Skeletal muscle tissue (tissue), 4 donors: ENCODE results near the gene SLC39A3. TPM values are rescaled to one million over a fixed set of nuclear protein-coding genes. Genes with fewer than 3 reads are reported as not detected.

Source experiments
- H3K27ac ChIP-seq: one replicate; pipeline ENCODE4 v1.7.0; 2013; ENCODE audit warnings: mild to moderate bottlenecking, low read depth, low read length, inconsistent platforms
- H3K27me3 ChIP-seq, 3 donors: one replicate each; pipeline ENCODE4 v1.7.0; 2013; ENCODE audit warnings: low read length in 3 of 3; ENCODE audit not compliant: control insufficient read depth in 3 of 3, insufficient read depth in 3 of 3
- H3K36me3 ChIP-seq, 3 donors: one replicate each; pipeline ENCODE4 v1.7.0; 2013; ENCODE audit warnings: low read length in 3 of 3; ENCODE audit not compliant: control insufficient read depth in 3 of 3, insufficient read depth in 3 of 3
- H3K4me1 ChIP-seq, 3 donors: one replicate each; pipeline ENCODE4 v1.7.0; 2013; ENCODE audit warnings: low read length in 3 of 3, mild to moderate bottlenecking in 3 of 3; ENCODE audit not compliant: control insufficient read depth in 3 of 3, insufficient read depth in 3 of 3
- H3K4me3 ChIP-seq, 3 donors: one replicate each; pipeline ENCODE4 v1.7.0; 2013; ENCODE audit warnings: low read length in 3 of 3
- H3K9ac ChIP-seq, 3 donors: one replicate each; pipeline ENCODE4 v1.7.0; 2013; ENCODE audit warnings: low read length in 3 of 3, mild to moderate bottlenecking in 3 of 3, moderate library complexity in 2 of 3, low read depth in 1 of 3
- H3K9me3 ChIP-seq, 3 donors: one replicate each; pipeline ENCODE4 v1.7.0; 2013; ENCODE audit warnings: low read length in 3 of 3; ENCODE audit not compliant: control insufficient read depth in 3 of 3
- total RNA-seq: library from RNA; depleted of rRNA; stranded (reverse); fragments of >200 nt; gene quantifications from one replicate; pipeline ENCODE4 v1.2.3, GENCODE V29; 2014
- donor health status: Osteomylitis.

Gene SLC39A3
- total RNA-seq, 1 donor from 2014 or later = 8.4 TPM

DNA sequence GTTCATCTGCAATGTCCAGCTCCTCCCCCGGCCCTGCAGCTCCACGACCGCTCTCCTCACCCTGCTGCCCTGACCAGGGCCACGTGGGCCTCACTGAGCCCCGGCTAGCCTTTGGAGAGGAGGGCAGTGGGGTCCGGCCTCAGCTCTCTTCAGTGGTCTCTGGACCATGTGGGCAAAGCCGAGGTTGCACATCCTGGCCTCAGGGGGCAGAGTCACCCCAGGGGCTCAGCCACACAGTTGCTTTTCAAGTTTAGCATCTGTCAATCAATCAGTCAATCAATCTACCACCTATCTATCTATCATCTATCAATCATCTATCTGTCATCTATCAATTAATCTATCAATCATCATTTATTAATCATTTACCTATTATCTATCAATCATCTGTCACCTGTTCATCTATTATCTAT, 15.7 kb downstream of the SLC39A3 start:
- Histone ChIP-seq H3K36me3 (no peaks in the 10 kb centered on the region), H3K9ac (no peak overlapping the region), H3K27ac (no peak overlapping the region), H3K4me3 (no peak overlapping the region), H3K9me3 (no peaks in the 10 kb centered on the region), H3K27me3 (peaks cover 44 to 62% (median 48%) of the 10 kb centered on the region in 3 donors), H3K4me1 (peaks cover 11 to 18% (median 15%) of the 10 kb centered on the region in 3 donors)

DNA sequence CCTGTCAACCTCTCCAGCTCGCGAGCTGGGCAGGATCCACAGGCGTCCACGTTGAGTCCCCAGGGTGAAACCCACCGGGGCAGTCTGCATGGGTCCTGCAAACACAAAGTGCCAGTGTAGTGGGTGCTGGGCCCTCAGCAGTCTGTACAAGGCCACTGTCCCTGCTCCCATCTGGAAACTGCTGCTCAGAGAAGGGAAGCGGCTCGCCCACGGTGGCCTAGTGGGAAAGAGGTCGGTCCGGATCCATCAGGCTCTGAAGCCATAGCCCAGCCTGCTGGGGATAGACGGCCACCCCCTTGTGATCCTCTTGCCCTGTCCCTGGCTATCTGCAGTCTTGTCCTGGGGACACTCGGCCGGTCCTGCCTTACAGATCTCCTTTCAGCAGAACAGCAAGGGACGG, 16.1 kb downstream of the SLC39A3 start:
- H3K9me3 ChIP-seq = no peaks in the 10 kb centered on the region
- peaks cover 11 to 18% (median 15%) of the 10 kb centered on the region in 3 donors for H3K4me1 ChIP-seq
- no peak overlapping the region for H3K4me3 ChIP-seq
- H3K27ac ChIP-seq = no peak overlapping the region
- H3K9ac ChIP-seq = no peak overlapping the region
- no peaks in the 10 kb centered on the region for H3K36me3 ChIP-seq
- H3K27me3 ChIP-seq = peaks cover 45 to 59% (median 48%) of the 10 kb centered on the region in 3 donors

DNA sequence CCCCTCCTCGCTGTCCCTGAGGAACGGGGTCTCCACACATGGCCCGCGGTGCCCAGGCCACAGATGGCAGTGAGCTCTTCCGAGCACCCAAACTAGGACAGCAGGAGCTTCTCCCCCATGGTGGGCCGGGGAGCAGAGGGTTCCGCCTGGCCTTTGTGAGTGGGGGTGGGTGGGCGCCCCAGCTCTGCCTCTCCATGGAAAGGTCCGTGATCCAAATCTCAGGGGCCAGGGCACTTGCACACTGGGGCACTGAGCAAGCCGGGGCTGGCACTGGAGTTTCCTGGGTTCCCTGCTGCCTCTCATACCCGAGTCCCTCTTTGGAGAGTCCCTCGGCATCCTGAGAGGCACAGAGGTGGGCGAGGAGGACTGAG, 16.5 kb downstream of the SLC39A3 start:
- H3K36me3 ChIP-seq = no peaks in the 10 kb centered on the region
- peaks cover 11 to 18% (median 15%) of the 10 kb centered on the region in 3 donors for H3K4me1 ChIP-seq
- no peak overlapping the region for H3K4me3 ChIP-seq
- H3K27ac ChIP-seq = no peak overlapping the region
- peak overlapping the region in 1 of 3 donors; percentile 54 for H3K9ac ChIP-seq
- peaks cover 42 to 57% (median 44%) of the 10 kb centered on the region in 3 donors for H3K27me3 ChIP-seq
- H3K9me3 ChIP-seq = no peaks in the 10 kb centered on the region

DNA sequence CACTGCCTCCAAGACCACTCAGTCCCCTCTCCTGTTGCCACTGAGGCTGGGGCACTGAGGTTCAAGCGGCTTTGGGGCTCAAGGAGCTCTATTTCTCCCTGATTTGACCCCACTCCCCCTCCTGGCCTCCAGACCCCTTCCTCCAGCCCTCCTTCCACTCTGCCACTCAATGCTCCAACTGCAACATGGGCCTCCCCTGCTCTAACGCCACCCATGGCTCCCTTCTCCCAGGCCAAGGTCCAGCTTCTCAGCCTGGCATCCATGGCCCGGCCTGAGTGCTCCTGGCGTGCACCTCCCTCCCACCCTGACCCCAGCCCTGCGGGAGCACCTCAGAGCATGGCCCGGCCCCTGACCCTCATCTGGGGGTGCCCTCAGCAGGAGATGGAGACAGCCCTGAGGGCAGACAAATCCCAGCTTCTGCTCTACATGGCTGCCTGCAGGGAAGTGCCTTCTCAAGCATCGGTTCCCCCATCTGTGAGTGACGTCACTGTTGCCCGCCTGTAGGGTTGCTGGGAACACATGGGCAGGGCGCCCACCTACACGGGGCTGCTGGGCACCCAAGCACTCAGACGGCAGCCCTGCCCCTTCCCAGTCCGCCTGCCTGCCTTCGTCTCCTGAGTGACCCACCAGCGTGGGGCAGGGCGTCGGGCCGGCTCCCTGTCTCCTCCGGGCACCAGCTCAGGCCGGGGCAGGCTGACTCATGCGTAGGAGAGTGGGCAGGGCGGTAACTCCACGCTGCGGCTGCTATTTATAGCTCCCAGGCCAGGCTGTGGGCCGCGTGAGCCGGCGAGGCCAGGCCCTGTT, 17.1 kb downstream of the SLC39A3 start:
- Histone ChIP-seq H3K9ac (peak overlapping the region in 1 of 3 donors; percentile 54), H3K9me3 (no peaks in the 10 kb centered on the region), H3K27ac (no peak overlapping the region), H3K27me3 (peaks cover 41 to 54% (median 48%) of the 10 kb centered on the region in 3 donors), H3K4me1 (peaks cover 11 to 18% (median 15%) of the 10 kb centered on the region in 3 donors), H3K4me3 (peak overlapping the region in 1 of 3 donors; percentile 45), H3K36me3 (no peaks in the 10 kb centered on the region)

DNA sequence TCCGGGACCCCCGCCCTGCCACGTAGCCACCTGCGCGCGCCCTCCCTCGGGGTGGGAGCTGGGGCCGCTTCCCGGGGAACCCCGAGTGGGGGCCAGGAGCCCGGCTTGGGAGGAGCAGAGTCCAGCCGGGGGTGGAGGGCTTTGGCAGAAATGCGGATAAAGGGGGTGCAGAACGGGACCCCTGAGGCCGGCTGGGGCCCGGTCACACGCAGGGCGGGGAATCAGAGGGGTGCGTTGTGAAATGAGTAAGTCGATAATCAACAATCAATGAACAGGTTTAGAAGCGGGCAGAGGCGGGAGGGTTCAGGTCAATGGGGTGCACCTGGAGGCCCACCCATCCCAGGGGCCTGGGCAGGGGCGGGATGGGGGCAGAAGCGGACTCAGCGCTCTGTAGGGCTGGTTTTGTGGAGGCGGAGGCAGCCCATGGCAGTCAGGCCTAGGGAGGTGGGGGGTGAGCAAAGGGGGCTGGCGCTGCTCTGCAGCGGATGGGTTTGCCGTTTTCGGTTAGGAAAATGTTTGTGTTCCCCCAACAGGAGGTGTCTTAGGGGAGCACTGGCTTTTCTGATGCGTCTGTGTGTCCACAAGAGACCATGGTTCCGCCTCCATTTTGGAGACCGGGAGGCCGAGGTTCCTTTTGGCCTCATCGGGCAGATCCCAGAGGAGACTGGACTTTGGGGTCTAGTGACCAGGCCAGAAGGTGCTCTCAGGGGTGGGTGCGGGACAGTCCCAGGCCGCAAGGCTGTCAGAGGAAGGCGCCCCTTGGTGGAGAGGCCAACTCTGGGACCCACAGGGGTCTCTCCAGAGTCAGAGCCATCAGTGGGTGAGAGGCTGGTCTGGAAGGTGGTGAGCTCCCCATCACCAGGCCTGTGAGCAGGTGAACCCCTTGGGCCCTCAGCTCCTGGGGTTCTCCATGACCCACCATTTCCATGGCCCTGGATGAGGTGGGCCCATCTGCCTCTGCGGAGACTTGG, 18.0 kb downstream of the SLC39A3 start:
- no peaks in the 10 kb centered on the region for H3K9me3 ChIP-seq
- no peak overlapping the region for H3K27ac ChIP-seq
- no peaks in the 10 kb centered on the region for H3K36me3 ChIP-seq
- no peak overlapping the region for H3K9ac ChIP-seq
- peaks cover 36 to 46% (median 44%) of the 10 kb centered on the region in 3 donors for H3K27me3 ChIP-seq
- H3K4me3 ChIP-seq = no peak overlapping the region
- H3K4me1 ChIP-seq = peaks cover 11 to 18% (median 15%) of the 10 kb centered on the region in 3 donors

DNA sequence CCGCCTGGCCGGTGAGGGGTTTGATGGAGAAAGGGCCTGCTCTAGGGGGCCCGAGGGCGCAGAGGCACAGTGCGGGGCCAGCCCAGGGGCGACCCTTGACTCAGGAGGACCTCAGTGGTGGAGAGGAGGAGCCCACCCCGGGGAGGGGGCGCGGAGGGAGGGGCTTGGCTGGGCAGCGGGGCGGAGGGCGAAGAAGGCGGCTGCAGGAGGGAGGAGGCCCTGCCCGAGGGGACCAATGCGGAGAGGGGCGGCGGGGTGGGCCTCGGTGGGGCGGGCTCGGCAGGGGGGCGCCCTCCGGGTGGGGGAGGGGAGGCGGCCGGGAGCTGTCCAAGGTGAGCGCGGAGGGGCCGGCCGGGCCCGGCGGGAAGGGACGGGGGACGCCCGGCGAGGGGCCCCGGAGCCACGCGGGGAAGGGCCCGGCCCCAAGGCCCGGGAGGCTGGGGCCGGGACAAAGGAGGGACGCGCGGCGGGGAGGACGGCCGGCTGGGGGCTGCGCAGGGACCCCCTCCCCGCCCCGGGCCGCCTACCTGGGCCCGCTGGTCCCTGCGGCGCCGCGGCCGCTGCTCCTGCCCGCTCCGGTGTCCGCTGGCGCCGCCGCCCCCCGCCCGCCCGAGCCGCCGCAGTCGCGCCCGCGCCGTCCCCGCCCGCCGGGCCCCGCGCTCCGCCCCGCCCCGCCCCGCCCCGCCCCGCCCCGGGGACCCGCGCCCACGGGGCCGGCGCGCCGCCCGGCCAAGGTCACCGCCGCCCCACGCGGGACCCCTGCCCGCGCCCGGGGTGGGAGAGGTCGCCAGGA, 18.8 kb downstream of the SLC39A3 start, which contains the start of gene DIRAS1:
TSS of gene DIRAS1 (minus strand) at position 596 of the 793 bp plus-strand sequence. CDS start 3,566 bp downstream, outside the sequence.
- Histone ChIP-seq H3K4me3 (no peak within 1 kb of the TSS), H3K36me3 (no peaks in the 10 kb centered on the region), H3K27me3 (peaks cover 29 to 40% (median 38%) of the 10 kb centered on the region in 3 donors), H3K27ac (no peak within 1 kb of the TSS), H3K9ac (no peak within 1 kb of the TSS), H3K9me3 (no peaks in the 10 kb centered on the region), H3K4me1 (peaks cover 11 to 18% (median 15%) of the 10 kb centered on the region in 3 donors)

DNA sequence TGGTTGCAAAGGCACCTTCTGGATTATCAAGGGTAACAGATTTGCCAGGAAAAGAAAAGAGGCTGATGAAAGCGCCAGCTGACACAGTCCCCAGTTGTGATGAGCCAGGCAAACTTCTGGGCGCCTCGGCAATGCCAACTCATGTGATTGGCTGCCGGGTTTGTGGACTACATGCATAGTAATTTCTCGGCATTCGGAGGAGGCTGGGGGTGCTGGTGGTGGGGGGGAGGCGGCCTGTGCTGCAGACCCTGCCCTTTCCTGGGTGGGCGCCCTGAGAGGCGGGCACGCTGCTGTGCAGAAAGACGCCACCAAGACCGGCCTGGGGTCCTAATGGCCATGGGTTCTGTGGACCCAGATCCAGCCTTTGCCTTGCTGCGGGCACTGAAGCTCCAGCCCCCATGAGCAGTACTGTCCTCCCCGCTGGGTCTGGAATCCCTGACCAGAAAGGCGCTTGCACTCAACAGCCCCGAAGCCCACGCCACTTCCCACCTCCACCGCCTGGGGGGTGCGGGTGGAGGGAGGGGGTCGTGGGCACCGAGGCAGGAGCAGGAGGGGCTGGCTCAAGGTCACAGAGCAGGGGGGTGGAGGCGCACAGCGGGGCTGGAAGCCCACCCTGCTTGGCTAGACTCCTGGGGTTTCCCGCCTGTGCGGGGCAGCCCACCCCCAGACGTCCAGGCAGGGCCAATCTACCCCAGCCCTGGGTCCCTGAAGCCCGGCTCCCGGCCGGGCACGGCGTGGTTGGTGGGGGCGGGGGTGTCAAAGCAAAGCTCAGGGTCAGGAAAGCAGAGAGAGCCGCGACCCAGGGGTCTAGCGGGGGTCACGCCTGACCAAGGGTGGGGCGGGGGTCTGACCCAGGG, 19.7 kb downstream of the SLC39A3 start:
- Histone ChIP-seq H3K9ac (no peak overlapping the region), H3K4me1 (peaks cover 11 to 18% (median 15%) of the 10 kb centered on the region in 3 donors), H3K27me3 (peaks cover 24 to 42% (median 41%) of the 10 kb centered on the region in 3 donors), H3K27ac (no peak overlapping the region), H3K36me3 (no peaks in the 10 kb centered on the region), H3K9me3 (peaks cover 3 to 5% (median 5%) of the 10 kb centered on the region in 3 donors), H3K4me3 (no peak overlapping the region)

DNA sequence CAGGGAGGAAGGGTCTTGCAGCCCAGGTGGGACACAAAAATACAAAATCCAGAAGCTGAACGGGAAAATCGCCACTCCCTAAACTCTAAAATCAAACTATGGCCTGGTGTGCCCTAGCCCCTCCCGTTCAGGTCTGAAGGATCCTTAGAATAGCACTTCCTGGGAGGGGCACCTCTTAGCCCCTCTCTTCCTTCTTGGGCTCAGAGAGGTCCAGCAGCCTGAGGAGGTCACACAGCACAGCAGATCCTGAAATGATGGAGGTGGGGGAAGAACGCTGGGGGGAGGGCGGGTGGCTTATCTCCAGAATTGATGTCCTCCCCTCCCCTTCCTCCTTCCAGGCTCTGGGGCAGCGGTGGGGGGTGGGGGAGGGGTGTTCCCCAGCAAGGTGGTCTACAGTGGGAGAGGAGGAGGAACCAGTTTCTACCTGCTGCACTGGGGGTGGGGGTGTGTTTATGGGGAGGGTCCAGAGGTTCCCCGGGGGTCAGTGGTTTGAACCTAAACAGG, 20.5 kb downstream of the SLC39A3 start:
- peaks cover 5 to 9% (median 6%) of the 10 kb centered on the region in 3 donors for H3K9me3 ChIP-seq
- H3K36me3 ChIP-seq = no peaks in the 10 kb centered on the region
- no peak overlapping the region for H3K4me3 ChIP-seq
- peaks cover 11 to 18% (median 15%) of the 10 kb centered on the region in 3 donors for H3K4me1 ChIP-seq
- H3K9ac ChIP-seq = no peak overlapping the region
- peaks cover 26 to 48% (median 40%) of the 10 kb centered on the region in 3 donors for H3K27me3 ChIP-seq
- H3K27ac ChIP-seq = no peak overlapping the region
